Thoracic aorta (tissue), 2 donors: ENCODE data around the gene WWC2. TPM values are rescaled to one million over a fixed set of nuclear protein-coding genes. Genes with fewer than 3 reads are reported as not detected.

Experiments
- ATAC-seq: fragments of 150-250 bp; one replicate; pipeline ENCODE4 v1.8.0; 2017; ENCODE audit warnings: low read depth; ENCODE audit not compliant: insufficient number of reproducible peaks, low FRiP score
- DNase-seq: peaks from one replicate; pipeline ENCODE4 v3.0.0-alpha.2; 2020; ENCODE audit warnings: low spot score
- H3K27ac ChIP-seq, 2 donors: fragments of 200-600 bp; sonication (generic); 1 replicate in 1 of 2; 2 replicates in 1 of 2; pipeline ENCODE4 v1.5.1; 2016; ENCODE audit warnings: mild to moderate bottlenecking in 2 of 2, moderate library complexity in 2 of 2
- H3K27me3 ChIP-seq: fragments of 200-600 bp; sonication (generic); replicated peaks from 2 replicates; pipeline ENCODE4 v1.6.0; 2016; ENCODE audit warnings: mild to moderate bottlenecking; ENCODE audit not compliant: insufficient read depth
- H3K36me3 ChIP-seq: fragments of 200-600 bp; sonication (generic); one replicate; pipeline ENCODE4 v1.5.1; 2016
- H3K4me1 ChIP-seq, 2 donors: fragments of 200-600 bp; sonication (generic); 1 replicate in 1 of 2; 2 replicates in 1 of 2; pipeline versions ENCODE4 v1.5.1 to v1.6.0; 2016; ENCODE audit warnings: low read depth in 2 of 2, mild to moderate bottlenecking in 1 of 2; ENCODE audit not compliant: control insufficient read depth in 1 of 2
- H3K4me3 ChIP-seq: fragments of 200-600 bp; sonication (generic); 2 replicates; pipeline ENCODE4 v1.5.1; 2016; ENCODE audit warnings: mild to moderate bottlenecking
- H3K9me3 ChIP-seq: fragments of 200-600 bp; sonication (generic); 2 replicates; pipeline ENCODE4 v1.5.1; 2016
- CTCF ChIP-seq: fragments of 200-600 bp; sonication (generic); IDR thresholded peaks from one replicate; pipeline ENCODE4 v1.5.1; 2019; ENCODE audit warnings: antibody characterized with exemption
- total RNA-seq, 2 donors: library from RNA; depleted of rRNA; stranded (reverse); fragments of >200 nt; gene quantifications; one replicate each; pipeline versions ENCODE4 v1.1.0 to v1.2.3, GENCODE V29; 2016

WWC2 gene
- total RNA-seq, 2 donors from 2014 or later = 21.1 to 44.8 TPM

GRCh38 chr4:183303301-183303700, 204.2 kb downstream of the WWC2 start:
- Histone ChIP-seq H3K4me3 (no peak overlapping the region), H3K27ac (no peak overlapping the region), H3K36me3 (no peaks in the 10 kb centered on the region), H3K9me3 (no peaks in the 10 kb centered on the region), H3K27me3 (no peaks in the 10 kb centered on the region), H3K4me1 (no peaks in the 10 kb centered on the region)
- TF ChIP-seq CTCF = no peak
- DNase-seq (no peak), ATAC-seq (no peak)

- no peak overlapping the region for H3K27ac ChIP-seq
- ATAC-seq = no peak
Measured at GRCh38 chr4:183304067-183304466, 205.0 kb downstream of the WWC2 start.

GRCh38 chr4:183304538-183304937, 205.5 kb downstream of the WWC2 start:
- Histone ChIP-seq H3K4me3 (no peak overlapping the region), H3K4me1 (no peaks in the 10 kb centered on the region), H3K36me3 (no peaks in the 10 kb centered on the region), H3K9me3 (no peaks in the 10 kb centered on the region), H3K27ac (no peak overlapping the region), H3K27me3 (no peaks in the 10 kb centered on the region)
- no peak for TF ChIP-seq CTCF
- ATAC-seq = no peak
- DNase-seq = no peak

More at GRCh38 chr4:183304067-183304466, 205.0 kb downstream of the WWC2 start:
- TF ChIP-seq CTCF = no peak
- H3K36me3 ChIP-seq = no peaks in the 10 kb centered on the region
- no peaks in the 10 kb centered on the region for H3K4me1 ChIP-seq
- H3K9me3 ChIP-seq = no peaks in the 10 kb centered on the region
- no peaks in the 10 kb centered on the region for H3K27me3 ChIP-seq
- DNase-seq = no peak
- no peak overlapping the region for H3K4me3 ChIP-seq

- no peak for DNase-seq
- no peak for TF ChIP-seq CTCF
Measured at GRCh38 chr4:183306811-183307210, 207.8 kb downstream of the WWC2 start.

GRCh38 chr4:183312841-183313240, 213.8 kb downstream of the WWC2 start:
- no peak overlapping the region for H3K4me3 ChIP-seq
- no peaks in the 10 kb centered on the region for H3K9me3 ChIP-seq
- no peak overlapping the region for H3K27ac ChIP-seq
- DNase-seq (no peak), ATAC-seq (no peak)
- no peaks in the 10 kb centered on the region for H3K27me3 ChIP-seq
- TF ChIP-seq CTCF = no peak
- H3K4me1 ChIP-seq = no peaks in the 10 kb centered on the region
- peaks cover 24% of the 10 kb centered on the region for H3K36me3 ChIP-seq

More at GRCh38 chr4:183306811-183307210, 207.8 kb downstream of the WWC2 start:
- Histone ChIP-seq H3K27ac (no peak overlapping the region), H3K27me3 (no peaks in the 10 kb centered on the region), H3K36me3 (no peaks in the 10 kb centered on the region), H3K4me3 (no peak overlapping the region), H3K4me1 (no peaks in the 10 kb centered on the region), H3K9me3 (no peaks in the 10 kb centered on the region)
- ATAC-seq = no peak
